Neutrophil (primary cell): ENCODE results near the gene ASTN2.

ENCODE experiments used
- H3K27ac ChIP-seq: fragments of 200-600 bp; sonication (generic); 2 replicates; pipeline ENCODE4 v1.5.1; 2016; ENCODE audit warnings: mild to moderate bottlenecking, moderate library complexity
- H3K27me3 ChIP-seq: fragments of 200-600 bp; sonication (generic); 2 replicates; pipeline ENCODE4 v1.6.0; 2016; ENCODE audit warnings: mild to moderate bottlenecking
- H3K36me3 ChIP-seq: fragments of 200-600 bp; sonication (generic); 2 replicates; pipeline ENCODE4 v1.5.1; 2017
- H3K4me1 ChIP-seq, 2 experiments: fragments of 200-600 bp in 1 of 2; sonication (generic) in 1 of 2; 1 replicate in 1 of 2; 2 replicates in 1 of 2; pipeline versions ENCODE4 v1.5.1 to v1.6.1; 2013 to 2016; ENCODE audit warnings: low read depth in 1 of 2, low read length in 1 of 2, mild to moderate bottlenecking in 1 of 2, moderate library complexity in 1 of 2; ENCODE audit not compliant: control insufficient read depth in 1 of 2, insufficient read depth in 1 of 2
- H3K4me3 ChIP-seq, 2 experiments: fragments of 200-600 bp in 1 of 2; sonication (generic) in 1 of 2; 1 replicate in 1 of 2; 2 replicates in 1 of 2; pipeline ENCODE4 v1.5.1; 2013 to 2016; ENCODE audit warnings: low read depth in 1 of 2, low read length in 1 of 2, mild to moderate bottlenecking in 1 of 2, moderate library complexity in 1 of 2
- H3K9me3 ChIP-seq: fragments of 200-600 bp; sonication (generic); 2 replicates; pipeline ENCODE4 v1.5.1; 2016
- CTCF ChIP-seq: fragments of 200-600 bp; sonication (generic); IDR thresholded peaks from 2 replicates; pipeline ENCODE4 v1.5.1; 2016; ENCODE audit warnings: antibody characterized with exemption

ASTN2 gene

DNA sequence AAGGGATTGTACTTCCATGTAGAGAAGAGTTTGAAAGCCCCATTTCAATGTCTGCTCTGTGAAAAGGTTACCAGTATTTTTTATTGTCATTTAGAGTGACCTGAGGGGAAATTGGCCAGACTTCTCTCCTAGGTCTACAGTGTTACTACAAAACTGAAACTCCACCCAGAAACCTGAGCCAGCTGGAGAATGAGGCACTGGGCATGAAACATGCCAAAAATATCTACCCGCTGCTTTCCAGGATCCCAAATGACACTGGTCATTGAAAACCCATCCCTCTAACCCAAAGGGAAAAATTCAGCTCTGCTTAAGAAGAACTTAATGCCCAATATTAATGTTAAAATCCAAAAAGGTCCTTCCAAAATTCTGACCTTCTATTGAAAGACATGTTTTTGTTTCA is 826.9 kb downstream of the ASTN2 start:
- TF ChIP-seq CTCF: no peak
- Histone ChIP-seq H3K4me3 (no peak overlapping the region), H3K9me3 (no peaks in the 10 kb centered on the region), H3K36me3 (no peaks in the 10 kb centered on the region), H3K27me3 (no peaks in the 10 kb centered on the region), H3K27ac (no peak overlapping the region), H3K4me1 (no peaks in the 10 kb centered on the region)

DNA sequence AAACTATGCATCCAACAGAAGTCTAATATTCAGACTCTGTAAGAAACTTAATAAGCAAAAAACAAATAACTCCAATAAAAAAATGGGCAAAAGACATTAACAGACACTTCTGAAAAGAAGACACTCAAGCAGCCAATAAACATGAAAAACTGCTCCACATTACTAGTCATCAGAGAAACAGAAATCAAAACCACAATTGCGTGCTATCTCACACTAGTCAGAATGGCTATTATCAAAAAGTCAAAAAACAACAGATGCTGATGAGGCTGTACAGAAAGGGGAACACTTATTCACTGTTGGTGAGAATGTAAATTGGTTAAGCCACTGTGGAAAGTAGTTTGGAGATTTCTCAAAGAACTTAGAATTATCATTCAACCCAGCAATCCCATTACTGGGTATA is 829.0 kb downstream of the ASTN2 start:
- Histone ChIP-seq H3K27ac (no peak overlapping the region), H3K4me3 (no peak overlapping the region), H3K27me3 (no peaks in the 10 kb centered on the region), H3K9me3 (no peaks in the 10 kb centered on the region), H3K4me1 (no peaks in the 10 kb centered on the region), H3K36me3 (no peaks in the 10 kb centered on the region)
- TF ChIP-seq CTCF: no peak

- Histone ChIP-seq H3K4me1 (no peaks in the 10 kb centered on the region), H3K27me3 (no peaks in the 10 kb centered on the region), H3K27ac (no peak overlapping the region), H3K4me3 (no peak overlapping the region), H3K36me3 (no peaks in the 10 kb centered on the region), H3K9me3 (no peaks in the 10 kb centered on the region)
- TF ChIP-seq CTCF: no peak
Observed at GRCh38 chr9:116585204-116585603, 829.7 kb downstream of the ASTN2 start.

DNA sequence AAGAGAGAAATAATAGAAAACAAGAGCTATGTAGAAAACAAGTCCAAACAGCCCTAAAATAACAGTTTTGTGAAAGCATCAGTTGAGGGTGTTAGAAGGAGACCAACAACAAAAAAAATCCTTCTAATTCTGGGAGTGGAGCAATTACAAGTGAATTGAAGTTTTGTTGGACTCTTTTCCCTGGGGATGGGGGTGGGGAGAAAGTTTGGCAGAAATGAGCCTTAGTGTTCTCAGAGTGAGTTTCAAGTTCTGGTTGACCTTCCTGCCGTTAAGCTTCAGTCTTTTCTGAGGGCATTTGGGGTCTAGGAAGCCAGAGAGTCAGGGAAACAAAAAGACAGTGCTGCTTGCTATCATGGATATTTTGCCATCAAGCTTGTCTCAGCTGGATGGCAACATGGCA is 834.0 kb downstream of the ASTN2 start:
- Histone ChIP-seq H3K27ac (no peak overlapping the region), H3K27me3 (no peaks in the 10 kb centered on the region), H3K36me3 (no peaks in the 10 kb centered on the region), H3K4me1 (no peaks in the 10 kb centered on the region), H3K4me3 (no peak overlapping the region), H3K9me3 (no peaks in the 10 kb centered on the region)
- no peak for TF ChIP-seq CTCF

- Histone ChIP-seq H3K27ac (no peak overlapping the region), H3K9me3 (no peaks in the 10 kb centered on the region), H3K4me1 (no peaks in the 10 kb centered on the region), H3K27me3 (no peaks in the 10 kb centered on the region), H3K36me3 (no peaks in the 10 kb centered on the region), H3K4me3 (no peak overlapping the region)
- no peak for TF ChIP-seq CTCF
Observed at GRCh38 chr9:116576386-116576785, 838.5 kb downstream of the ASTN2 start.
